K562 (cell line): Measurements from ENCODE around the gene TUBD1. TPM values are rescaled to one million over a fixed set of nuclear protein-coding genes. Genes with fewer than 3 reads are reported as not detected.

Experiments
- FOXJ3 ChIP-seq: sonication (generic); formaldehyde crosslinking; IDR thresholded peaks from 2 replicates; pipeline ENCODE4 v1.4.0; 2020; ENCODE audit warnings: mild to moderate bottlenecking, missing genetic modification reagents
- FOXO4 ChIP-seq: fragments of 450-650 bp; formaldehyde crosslinking; IDR thresholded peaks from 2 replicates; pipeline ENCODE4 v1.4.0; 2020; ENCODE audit warnings: mild to moderate bottlenecking, moderate library complexity
- HDAC8 ChIP-seq: fragments of 450-650 bp; IDR thresholded peaks from 2 replicates; pipeline ENCODE4 v1.6.1; 2016; ENCODE audit warnings: mild to moderate bottlenecking, missing genetic modification characterization, moderate library complexity, missing compliant biosample characterization
- MAX ChIP-seq: sonication (generic); formaldehyde crosslinking; IDR thresholded peaks from 2 replicates; pipeline ENCODE4 v1.9.0; 2022; ENCODE audit warnings: mild to moderate bottlenecking, missing genetic modification reagents
- NR2F6 ChIP-seq: fragments of 450-650 bp; formaldehyde crosslinking; IDR thresholded peaks from 2 replicates; pipeline ENCODE4 v1.4.0; 2020; ENCODE audit warnings: mild to moderate bottlenecking
- PCBP2 ChIP-seq: fragments of 200-400 bp; formaldehyde crosslinking; IDR thresholded peaks from 2 replicates; pipeline ENCODE4 v1.6.1; 2018; ENCODE audit warnings: low read length, low read depth, mild to moderate bottlenecking, moderate library complexity; ENCODE audit not compliant: poor library complexity, severe bottlenecking
- RUNX1 ChIP-seq: sonication (generic); IDR thresholded peaks from 2 replicates; pipeline ENCODE4 v1.6.1; 2016; ENCODE audit warnings: antibody characterized with exemption, low read depth
- SAFB ChIP-seq: fragments of 200-400 bp; formaldehyde crosslinking; IDR thresholded peaks from 2 replicates; pipeline ENCODE4 v1.6.1; 2017; ENCODE audit warnings: low read depth, low read length, borderline replicate concordance
- SIX5 ChIP-seq, 2 experiments: IDR thresholded peaks; 2 replicates each; pipeline ENCODE4 v1.6.1; 2011; ENCODE audit warnings: low read length in 2 of 2, borderline replicate concordance in 1 of 2, low read depth in 1 of 2, mild to moderate bottlenecking in 1 of 2, moderate library complexity in 1 of 2; ENCODE audit not compliant: insufficient read depth in 1 of 2
- SLC30A9 ChIP-seq: fragments of 250-450 bp; sonication (Bioruptor Pico); IDR thresholded peaks from 2 replicates; pipeline ENCODE4 v1.8.0; 2022; ENCODE audit warnings: mild to moderate bottlenecking, moderate library complexity
- SRF ChIP-seq, 2 experiments: fragments of 250-450, 450-650 bp in 1 of 2; sonication (Bioruptor Pico) in 1 of 2; sonication (generic) in 1 of 2; formaldehyde crosslinking; IDR thresholded peaks; 2 replicates each; pipeline versions ENCODE4 v1.5.0 to v1.5.1; 2020 to 2022; ENCODE audit warnings: mild to moderate bottlenecking in 1 of 2, missing genetic modification reagents in 1 of 2
- TAL1 ChIP-seq: fragments of 450-650 bp; IDR thresholded peaks from 2 replicates; pipeline ENCODE4 v1.6.1; 2016; ENCODE audit warnings: mild to moderate bottlenecking
- ZBTB17 ChIP-seq: fragments of 450-650 bp; formaldehyde crosslinking; IDR thresholded peaks from 2 replicates; pipeline ENCODE4 v1.4.0; 2020; ENCODE audit warnings: mild to moderate bottlenecking
- ZNF431 ChIP-seq: sonication (generic); formaldehyde crosslinking; IDR thresholded peaks from 2 replicates; pipeline ENCODE4 v1.8.0; 2022; ENCODE audit warnings: mild to moderate bottlenecking, missing genetic modification reagents
- ZNF707 ChIP-seq: fragments of 250-450 bp; sonication (Bioruptor Pico); conservative IDR thresholded peaks from 2 replicates; pipeline ENCODE4 v1.8.0; 2022; ENCODE audit warnings: inconsistent platforms, mild to moderate bottlenecking, moderate library complexity
- polyA plus RNA-seq, 8 experiments: library from polyadenylated mRNA; depleted of rRNA in 4 of 8; stranded (reverse) in 5 of 8; unstranded in 3 of 8; fragments of >200 nt; fragmentation: Nextera tagmentation in 2 of 8; fragmentation: Illumina TruSeq in 1 of 8; extraction: Ambion mirVana in 2 of 8; extraction: Trizol in 1 of 8; gene quantifications; 2 replicates each; pipeline versions ENCODE4 v1.2.1 to v1.2.3, GENCODE V29; 2011 to 2014; ENCODE audit warnings: inconsistent platforms in 1 of 8, missing spikeins in 1 of 8
- total RNA-seq, 7 experiments: library from RNA; depleted of rRNA in 6 of 7; stranded (reverse); fragments of >200 nt in 6 of 7; fragmentation: Illumina TruSeq in 2 of 7; extraction: Trizol in 2 of 7; gene quantifications; 2 replicates each; pipeline versions ENCODE4 v1.2.1 to v1.2.3, GENCODE V29; 2011 to 2021; ENCODE audit warnings: low replicate concordance in 1 of 7
- TF ChIP-seq, protein P1 (sequence below): fragments of 450-650 bp; IDR thresholded peaks from 2 replicates; pipeline ENCODE4 v1.6.1; 2016; ENCODE audit warnings: borderline replicate concordance
- TF ChIP-seq, protein P2 (sequence below): fragments of 450-650 bp; IDR thresholded peaks from 2 replicates; pipeline ENCODE4 v1.6.1; 2017; ENCODE audit warnings: mild to moderate bottlenecking, moderate library complexity
- TF ChIP-seq, protein P3 (sequence below), 2 experiments: fragments of 450-650 bp; conservative IDR thresholded peaks; 2 replicates each; pipeline ENCODE4 v1.6.1; 2017; ENCODE audit warnings: mild to moderate bottlenecking in 2 of 2, moderate library complexity in 2 of 2
- TF ChIP-seq, protein P4 (sequence below): fragments of 450-650 bp; formaldehyde crosslinking; conservative IDR thresholded peaks from 2 replicates; pipeline ENCODE4 v1.4.0; 2022; ENCODE audit warnings: mild to moderate bottlenecking, missing genetic modification characterization

The TUBD1 gene
- total and polyA plus RNA-seq, 9 of the 15 experiments (the other 6 are each of a cell fraction or from before 2014, with no cell fraction given) = 10.8 to 35.3 (median 17.9) TPM

- TF ChIP-seq ZBTB17 (CRISPR knock-in tag) = no peak
- TF ChIP-seq RUNX1 = no peak
- TF ChIP-seq SIX5 (IDR thresholded peaks at IDR 0.05; ENCODE audit: borderline replicate concordance in 1 of 2, insufficient read depth in 1 of 2, low read depth in 1 of 2, low read length in 2 of 2) = no peak
- TF ChIP-seq, protein P1, sequence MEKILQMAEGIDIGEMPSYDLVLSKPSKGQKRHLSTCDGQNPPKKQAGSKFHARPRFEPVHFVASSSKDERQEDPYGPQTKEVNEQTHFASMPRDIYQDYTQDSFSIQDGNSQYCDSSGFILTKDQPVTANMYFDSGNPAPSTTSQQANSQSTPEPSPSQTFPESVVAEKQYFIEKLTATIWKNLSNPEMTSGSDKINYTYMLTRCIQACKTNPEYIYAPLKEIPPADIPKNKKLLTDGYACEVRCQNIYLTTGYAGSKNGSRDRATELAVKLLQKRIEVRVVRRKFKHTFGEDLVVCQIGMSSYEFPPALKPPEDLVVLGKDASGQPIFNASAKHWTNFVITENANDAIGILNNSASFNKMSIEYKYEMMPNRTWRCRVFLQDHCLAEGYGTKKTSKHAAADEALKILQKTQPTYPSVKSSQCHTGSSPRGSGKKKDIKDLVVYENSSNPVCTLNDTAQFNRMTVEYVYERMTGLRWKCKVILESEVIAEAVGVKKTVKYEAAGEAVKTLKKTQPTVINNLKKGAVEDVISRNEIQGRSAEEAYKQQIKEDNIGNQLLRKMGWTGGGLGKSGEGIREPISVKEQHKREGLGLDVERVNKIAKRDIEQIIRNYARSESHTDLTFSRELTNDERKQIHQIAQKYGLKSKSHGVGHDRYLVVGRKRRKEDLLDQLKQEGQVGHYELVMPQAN = no peak; the same call in 1 of the 2 replicates
- TF ChIP-seq SRF (CRISPR knock-in tag; IDR thresholded peaks at IDR 0.05) = no peak
- TF ChIP-seq, protein P2, sequence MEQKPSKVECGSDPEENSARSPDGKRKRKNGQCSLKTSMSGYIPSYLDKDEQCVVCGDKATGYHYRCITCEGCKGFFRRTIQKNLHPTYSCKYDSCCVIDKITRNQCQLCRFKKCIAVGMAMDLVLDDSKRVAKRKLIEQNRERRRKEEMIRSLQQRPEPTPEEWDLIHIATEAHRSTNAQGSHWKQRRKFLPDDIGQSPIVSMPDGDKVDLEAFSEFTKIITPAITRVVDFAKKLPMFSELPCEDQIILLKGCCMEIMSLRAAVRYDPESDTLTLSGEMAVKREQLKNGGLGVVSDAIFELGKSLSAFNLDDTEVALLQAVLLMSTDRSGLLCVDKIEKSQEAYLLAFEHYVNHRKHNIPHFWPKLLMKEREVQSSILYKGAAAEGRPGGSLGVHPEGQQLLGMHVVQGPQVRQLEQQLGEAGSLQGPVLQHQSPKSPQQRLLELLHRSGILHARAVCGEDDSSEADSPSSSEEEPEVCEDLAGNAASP = no peak
- TF ChIP-seq HDAC8 (tag) = no peak
- TF ChIP-seq SAFB = no peak
- no peak for TF ChIP-seq MAX (CRISPR knock-in tag)
- TF ChIP-seq NR2F6 = no peak; the same call in 1 of the 2 replicates
- TF ChIP-seq FOXO4 (CRISPR knock-in tag) = no peak
- TF ChIP-seq PCBP2 = no peak
- TF ChIP-seq, protein P3, sequence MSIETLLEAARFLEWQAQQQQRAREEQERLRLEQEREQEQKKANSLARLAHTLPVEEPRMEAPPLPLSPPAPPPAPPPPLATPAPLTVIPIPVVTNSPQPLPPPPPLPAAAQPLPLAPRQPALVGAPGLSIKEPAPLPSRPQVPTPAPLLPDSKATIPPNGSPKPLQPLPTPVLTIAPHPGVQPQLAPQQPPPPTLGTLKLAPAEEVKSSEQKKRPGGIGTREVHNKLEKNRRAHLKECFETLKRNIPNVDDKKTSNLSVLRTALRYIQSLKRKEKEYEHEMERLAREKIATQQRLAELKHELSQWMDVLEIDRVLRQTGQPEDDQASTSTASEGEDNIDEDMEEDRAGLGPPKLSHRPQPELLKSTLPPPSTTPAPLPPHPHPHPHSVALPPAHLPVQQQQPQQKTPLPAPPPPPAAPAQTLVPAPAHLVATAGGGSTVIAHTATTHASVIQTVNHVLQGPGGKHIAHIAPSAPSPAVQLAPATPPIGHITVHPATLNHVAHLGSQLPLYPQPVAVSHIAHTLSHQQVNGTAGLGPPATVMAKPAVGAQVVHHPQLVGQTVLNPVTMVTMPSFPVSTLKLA (conservative IDR thresholded peaks at IDR 0.05) = 0 out of 4 replicates have a peak, but pooled peaks of 1 of the 2 experiments have one; percentile 4
- no peak for TF ChIP-seq ZNF707
- TF ChIP-seq FOXJ3 = no peak
- TF ChIP-seq TAL1 = no peak
- TF ChIP-seq ZNF431 (CRISPR knock-in tag) = no peak
- TF ChIP-seq, protein P4, sequence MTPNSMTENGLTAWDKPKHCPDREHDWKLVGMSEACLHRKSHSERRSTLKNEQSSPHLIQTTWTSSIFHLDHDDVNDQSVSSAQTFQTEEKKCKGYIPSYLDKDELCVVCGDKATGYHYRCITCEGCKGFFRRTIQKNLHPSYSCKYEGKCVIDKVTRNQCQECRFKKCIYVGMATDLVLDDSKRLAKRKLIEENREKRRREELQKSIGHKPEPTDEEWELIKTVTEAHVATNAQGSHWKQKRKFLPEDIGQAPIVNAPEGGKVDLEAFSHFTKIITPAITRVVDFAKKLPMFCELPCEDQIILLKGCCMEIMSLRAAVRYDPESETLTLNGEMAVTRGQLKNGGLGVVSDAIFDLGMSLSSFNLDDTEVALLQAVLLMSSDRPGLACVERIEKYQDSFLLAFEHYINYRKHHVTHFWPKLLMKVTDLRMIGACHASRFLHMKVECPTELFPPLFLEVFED = no peak
- TF ChIP-seq SLC30A9 (CRISPR knock-in tag) = no peak
Observed at GRCh38 chr17:59838052-59838916, 54.5 kb downstream of the TUBD1 start (continued).
